ENCODE data around the gene TP63.
"Not testable (repeated sequence)": the region's sequence is repeated elsewhere in the genome, so short reads cannot be mapped to it uniquely, and the experiment has no call there.

The TP63 gene

GRCh38 chr3:189724356-189724755, 93.2 kb downstream of the TP63 start:
- no peak for DNase-seq (ENCODE audit: low read depth)

GRCh38 chr3:189726277-189726676, 95.1 kb downstream of the TP63 start:
- no peak for DNase-seq (ENCODE audit: low read depth)

GRCh38 chr3:189727158-189727557, 96.0 kb downstream of the TP63 start:
- DNase-seq (ENCODE audit: low read depth), result no peak

GRCh38 chr3:189727898-189728297, 96.7 kb downstream of the TP63 start:
- no peak for DNase-seq (ENCODE audit: low read depth)

GRCh38 chr3:189728915-189729314, 97.7 kb downstream of the TP63 start:
- no peak for DNase-seq (ENCODE audit: low read depth)

- no peak for DNase-seq (ENCODE audit: low read depth)
These were observed 102.9 kb downstream of the TP63 start for GRCh38 chr3:189734061-189734460.

- DNase-seq (ENCODE audit: low read depth), result no peak
These were observed 104.7 kb downstream of the TP63 start for GRCh38 chr3:189735913-189736312.

- DNase-seq (ENCODE audit: low read depth), result no peak
These were observed 105.9 kb downstream of the TP63 start for GRCh38 chr3:189737071-189737470.

- DNase-seq (ENCODE audit: low read depth), result no peak
These were observed 106.4 kb downstream of the TP63 start for GRCh38 chr3:189737619-189738018.

- no peak for DNase-seq (ENCODE audit: low read depth)
These were observed 108.2 kb downstream of the TP63 start for GRCh38 chr3:189739378-189739777.

GRCh38 chr3:189740156-189740555, 109.0 kb downstream of the TP63 start:
- no peak for DNase-seq (ENCODE audit: low read depth)

GRCh38 chr3:189744235-189744634, 113.0 kb downstream of the TP63 start:
- no peak for DNase-seq (ENCODE audit: low read depth)

- DNase-seq (ENCODE audit: low read depth), result no peak
These were observed 114.4 kb downstream of the TP63 start for GRCh38 chr3:189745622-189746021.

- no peak for DNase-seq (ENCODE audit: low read depth)
These were observed 116.9 kb downstream of the TP63 start for GRCh38 chr3:189748046-189748445.

GRCh38 chr3:189750972-189751371, 119.8 kb downstream of the TP63 start:
- DNase-seq (ENCODE audit: low read depth), result not testable (repeated sequence)

GRCh38 chr3:189754356-189754755, 123.2 kb downstream of the TP63 start:
- DNase-seq (ENCODE audit: low read depth), result no peak

- no peak for DNase-seq (ENCODE audit: low read depth)
These were observed 125.4 kb downstream of the TP63 start for GRCh38 chr3:189756582-189757078.

- no peak for DNase-seq (ENCODE audit: low read depth)
These were observed 127.0 kb downstream of the TP63 start for GRCh38 chr3:189758186-189758585.

- DNase-seq (ENCODE audit: low read depth), result no peak
These were observed 135.2 kb downstream of the TP63 start for GRCh38 chr3:189766416-189766815.

- no peak for DNase-seq (ENCODE audit: low read depth)
These were observed 140.8 kb downstream of the TP63 start for GRCh38 chr3:189771842-189772450.

GRCh38 chr3:189772584-189772983, 141.4 kb downstream of the TP63 start:
- no peak for DNase-seq (ENCODE audit: low read depth)

GRCh38 chr3:189773056-189773455, 141.9 kb downstream of the TP63 start:
- DNase-seq (ENCODE audit: low read depth), result no peak

- DNase-seq (ENCODE audit: low read depth), result no peak
These were observed 145.1 kb downstream of the TP63 start for GRCh38 chr3:189776149-189776824.

Data from T-helper 22 cell (primary cell).